OCI-LY1 (cell line): ENCODE results near the gene NUDT4.
"Not testable (repeated sequence)": the region's sequence is repeated elsewhere in the genome, so short reads cannot be mapped to it uniquely, and the experiment has no call there.

ENCODE experiments used
- H2AFZ ChIP-seq: fragments of 200-600 bp; sonication (generic), shearing (Covaris generic); 2 replicates; pipeline ENCODE4 v1.6.0; 2014; ENCODE audit warnings: antibody characterized with exemption, mild to moderate bottlenecking, low read length
- H3F3A ChIP-seq: fragments of 200-600 bp; sonication (generic), shearing (Covaris generic); 2 replicates; pipeline ENCODE4 v1.6.0; 2014; ENCODE audit warnings: mild to moderate bottlenecking, antibody characterized with exemption, low read length, moderate library complexity; ENCODE audit not compliant: insufficient read depth
- H3K27ac ChIP-seq: fragments of 200-600 bp; sonication (generic); 2 replicates; pipeline ENCODE4 v1.5.1; 2014; ENCODE audit warnings: low read length, mixed run types, mild to moderate bottlenecking, low read depth; ENCODE audit not compliant: poor library complexity, severe bottlenecking
- H3K27me3 ChIP-seq: fragments of 200-600 bp; sonication (generic); 2 replicates; pipeline ENCODE4 v1.6.0; 2014; ENCODE audit warnings: antibody characterized with exemption, mild to moderate bottlenecking, low read length, moderate library complexity; ENCODE audit not compliant: insufficient read depth
- H3K36me3 ChIP-seq: fragments of 200-600 bp; sonication (generic); 2 replicates; pipeline ENCODE4 v1.6.1; 2014; ENCODE audit warnings: mild to moderate bottlenecking, antibody characterized with exemption, low read length, moderate library complexity, mixed read lengths; ENCODE audit not compliant: insufficient read depth
- H3K4me1 ChIP-seq: fragments of 200-600 bp; sonication (generic); 2 replicates; pipeline ENCODE4 v1.5.1; 2014; ENCODE audit warnings: mild to moderate bottlenecking, low read length, moderate library complexity; ENCODE audit not compliant: insufficient read depth, severe bottlenecking
- H3K4me2 ChIP-seq: fragments of 200-600 bp; sonication (generic), shearing (Covaris generic); 2 replicates; pipeline ENCODE4 v1.6.1; 2014; ENCODE audit warnings: low read length
- H3K4me3 ChIP-seq: fragments of 200-600 bp; sonication (generic); 2 replicates; pipeline ENCODE4 v1.5.1; 2014; ENCODE audit warnings: low read length, low read depth, mild to moderate bottlenecking, mixed read lengths; ENCODE audit not compliant: poor library complexity, severe bottlenecking
- H3K79me2 ChIP-seq: fragments of 200-600 bp; shearing (Covaris generic); 2 replicates; pipeline ENCODE4 v1.6.1; 2016; ENCODE audit warnings: mixed run types, low read length, mixed read lengths; ENCODE audit not compliant: insufficient read depth
- H3K9ac ChIP-seq: fragments of 200-600 bp; sonication (generic), shearing (Covaris generic); 2 replicates; pipeline ENCODE4 v1.6.1; 2014; ENCODE audit warnings: mild to moderate bottlenecking, low read length, mixed read lengths
- H3K9me2 ChIP-seq: fragments of 200-600 bp; sonication (generic), shearing (Covaris generic); 2 replicates; pipeline ENCODE4 v1.6.1; 2014; ENCODE audit warnings: low read depth, mild to moderate bottlenecking, low read length, mixed read lengths
- H3K9me3 ChIP-seq: fragments of 200-600 bp; shearing (Covaris generic); 2 replicates; pipeline ENCODE4 v1.6.1; 2014; ENCODE audit warnings: low read length, mixed read lengths
- H4K20me1 ChIP-seq: fragments of 200-600 bp; sonication (generic), shearing (Covaris generic); 2 replicates; pipeline ENCODE4 v1.6.0; 2016; ENCODE audit warnings: mild to moderate bottlenecking, low read length; ENCODE audit not compliant: insufficient read depth
- CTCF ChIP-seq: fragments of 200-600 bp; sonication (generic), shearing (Covaris generic); IDR thresholded peaks from 2 replicates; pipeline ENCODE4 v1.5.1; 2017; ENCODE audit warnings: mild to moderate bottlenecking, antibody characterized with exemption, low read length, moderate library complexity, mixed read lengths
- EZH2 ChIP-seq: fragments of 200-600 bp; sonication (generic), shearing (Covaris generic); IDR thresholded peaks from 2 replicates; pipeline ENCODE4 v1.8.0; 2017; ENCODE audit warnings: borderline replicate concordance, mixed run types, mild to moderate bottlenecking, antibody characterized with exemption, low read length, moderate library complexity, mixed read lengths

Gene NUDT4

GRCh38 chr12:93397412-93397811, 19.7 kb downstream of the NUDT4 start:
- no peak for TF ChIP-seq EZH2
- TF ChIP-seq CTCF, result no peak
- no peak overlapping the region for H3K9ac ChIP-seq

GRCh38 chr12:93399183-93399863, 21.6 kb downstream of the NUDT4 start:
- not testable (repeated sequence) for H3K36me3 ChIP-seq, H3K4me2 ChIP-seq, H3K79me2 ChIP-seq, H3K4me3 ChIP-seq, H4K20me1 ChIP-seq, H3K4me1 ChIP-seq, H3K9me2 ChIP-seq, H3K27me3 ChIP-seq, H3K9ac ChIP-seq, H3K27ac ChIP-seq, H3F3A ChIP-seq, H2AFZ ChIP-seq, H3K9me3 ChIP-seq

More at GRCh38 chr12:93397412-93397811, 19.7 kb downstream of the NUDT4 start:
- Histone ChIP-seq H3K4me1 (no peaks in the 10 kb centered on the region), H3K4me2 (no peak overlapping the region), H3K79me2 (no peaks in the 10 kb centered on the region), H3K4me3 (no peak overlapping the region), H3K27me3 (no peaks in the 10 kb centered on the region), H3F3A (no peaks in the 10 kb centered on the region), H3K9me2 (no peaks in the 10 kb centered on the region), H3K9me3 (no peaks in the 10 kb centered on the region), H3K27ac (no peak overlapping the region), H2AFZ (no peak overlapping the region), H3K36me3 (peaks cover 8% of the 10 kb centered on the region; the same call in 1 of the 2 replicates), H4K20me1 (no peaks in the 10 kb centered on the region)

GRCh38 chr12:93402333-93403311, 24.9 kb downstream of the NUDT4 start:
- Histone ChIP-seq H2AFZ (no peak overlapping the region), H3K4me1 (no peaks in the 10 kb centered on the region), H3K9me3 (no peaks in the 10 kb centered on the region), H3K27me3 (no peaks in the 10 kb centered on the region), H3K79me2 (no peaks in the 10 kb centered on the region), H3K9me2 (no peaks in the 10 kb centered on the region), H3K9ac (no peak overlapping the region), H3K36me3 (peaks cover 10% of the 10 kb centered on the region; the same call in 1 of the 2 replicates), H3F3A (no peaks in the 10 kb centered on the region; the same call in 1 of the 2 replicates), H3K4me3 (no peak overlapping the region), H4K20me1 (no peaks in the 10 kb centered on the region), H3K27ac (no peak overlapping the region), H3K4me2 (no peak overlapping the region)
- no peak for TF ChIP-seq EZH2
- TF ChIP-seq CTCF, result no peak
